HPDE6-E6E7 (cell line): Measurements from ENCODE around the gene ERI3.

Source experiments
- DNase-seq: peaks from one replicate; pipeline ENCODE4 v3.0.0; 2011; ENCODE audit warnings: missing footprints; ENCODE audit errors: extremely low spot score

The ERI3 gene

DNA sequence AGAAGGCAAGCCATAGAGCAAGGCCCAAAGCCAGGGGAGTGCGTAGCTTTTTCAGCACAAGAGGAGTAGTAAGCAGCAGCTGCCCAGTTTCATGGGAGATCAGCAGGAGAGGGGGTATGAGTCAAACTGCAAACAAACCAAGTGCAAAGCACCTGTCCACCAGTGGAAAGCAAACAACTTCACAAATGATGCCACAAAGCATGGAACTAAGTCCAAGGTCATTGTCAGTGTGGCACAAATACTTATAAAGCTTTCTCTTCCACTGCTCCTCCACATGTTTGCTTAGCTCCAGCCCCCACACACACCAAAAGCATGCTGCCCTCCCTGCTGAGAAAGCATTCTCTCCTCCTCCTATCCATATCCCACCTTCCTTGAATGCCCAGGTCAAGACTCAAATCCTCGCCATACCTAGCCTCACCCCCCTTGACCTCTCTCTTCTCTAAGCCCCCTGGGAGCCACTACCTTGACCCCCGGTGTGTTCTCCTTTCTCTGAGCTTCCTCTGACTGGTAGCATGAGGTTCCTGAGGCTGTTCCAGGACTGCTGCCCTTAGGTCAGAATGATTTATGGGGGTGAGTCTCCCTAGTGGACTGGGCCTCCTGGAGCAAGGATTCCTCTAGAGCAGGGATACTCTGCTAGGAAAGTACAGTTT is 71.4 kb downstream of the ERI3 start:
- DNase-seq = no peak

DNA sequence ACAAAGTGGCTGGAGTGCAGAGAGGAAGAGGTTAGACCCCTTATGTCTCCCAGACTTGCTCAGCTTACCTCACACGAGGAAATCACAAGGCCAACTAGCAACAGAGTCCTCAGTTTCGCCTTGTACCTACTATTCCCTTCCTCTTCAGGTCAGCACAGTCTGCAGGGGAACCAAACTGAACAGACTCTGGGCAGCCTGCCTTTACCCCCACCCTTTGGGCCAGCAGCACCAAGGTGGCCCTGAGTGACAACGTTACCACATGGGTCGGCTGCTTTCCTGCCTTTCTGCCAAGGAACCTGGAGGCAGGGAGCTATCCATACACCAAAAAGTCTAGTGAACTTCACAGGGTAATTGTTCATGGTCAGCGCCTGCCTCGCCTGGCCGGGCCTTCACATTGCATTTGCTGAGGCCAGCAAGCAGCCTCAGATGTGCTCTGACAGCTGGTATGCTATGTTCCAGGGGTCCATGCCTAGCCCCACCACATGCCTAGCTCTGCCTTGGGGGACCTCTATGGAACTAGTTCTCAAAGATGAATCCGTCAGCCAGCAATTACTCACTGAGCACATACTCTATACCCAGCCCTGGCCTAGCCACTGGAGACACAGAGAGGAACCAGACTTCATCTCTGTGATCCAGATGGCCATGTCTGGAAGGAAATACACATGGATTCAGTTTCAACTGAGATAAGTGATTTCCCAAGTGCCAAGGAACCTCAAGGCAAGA is 72.2 kb downstream of the ERI3 start:
- no peak for DNase-seq

DNA sequence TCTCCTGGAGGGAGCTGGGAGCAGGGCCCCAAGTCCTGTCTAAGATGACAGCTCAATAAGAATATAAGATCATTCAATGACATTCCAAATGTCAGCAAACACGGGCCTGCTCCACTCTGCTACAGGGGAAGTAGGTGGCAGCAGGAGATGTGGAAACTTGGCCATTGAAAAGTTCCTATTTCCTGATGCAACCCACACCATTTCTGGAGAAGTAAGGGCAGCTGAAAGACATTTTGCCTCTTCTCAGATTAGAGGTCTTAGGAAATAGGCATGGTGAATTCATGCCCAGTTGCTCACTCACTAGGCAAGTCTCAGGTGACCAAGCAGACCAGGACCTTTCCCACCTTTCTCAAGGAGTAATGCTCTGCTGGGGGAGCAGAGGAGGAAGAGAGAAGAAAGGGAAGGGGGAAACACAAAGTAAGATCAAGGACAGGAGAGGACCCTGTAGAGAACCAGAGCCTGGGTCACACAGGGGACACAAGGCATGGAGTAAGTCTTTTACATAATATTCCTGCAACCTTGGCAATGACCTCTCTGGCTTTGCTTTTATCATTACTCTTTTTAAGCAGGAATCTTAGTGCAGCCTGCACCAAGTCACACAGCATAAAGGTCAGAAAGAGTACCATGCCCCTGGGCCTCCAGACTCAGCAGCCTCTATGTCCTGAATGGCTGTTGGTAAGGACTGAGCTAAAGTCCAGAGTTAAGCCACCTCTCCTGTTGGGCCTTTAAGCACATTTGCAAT is 72.9 kb downstream of the ERI3 start:
- no peak for DNase-seq

DNA sequence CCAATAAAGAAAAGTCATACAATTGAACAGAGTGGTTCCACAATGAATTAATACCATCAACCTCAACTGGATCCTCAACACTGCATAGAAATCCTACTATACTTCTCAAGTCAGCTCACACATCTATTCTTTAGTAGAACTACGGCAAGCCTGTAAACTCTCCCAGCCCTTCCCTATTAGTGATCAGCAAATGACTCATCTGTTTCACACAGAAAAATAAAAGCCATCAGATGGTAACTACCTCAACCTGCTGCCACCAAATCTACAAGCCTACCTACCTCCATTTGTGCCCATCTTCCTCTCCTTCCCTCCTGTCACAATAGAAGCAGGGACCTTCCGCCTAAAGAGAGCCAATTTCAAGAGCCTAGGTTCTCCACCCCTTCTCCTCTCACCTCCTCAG is 78.2 kb downstream of the ERI3 start:
- no peak for DNase-seq

DNA sequence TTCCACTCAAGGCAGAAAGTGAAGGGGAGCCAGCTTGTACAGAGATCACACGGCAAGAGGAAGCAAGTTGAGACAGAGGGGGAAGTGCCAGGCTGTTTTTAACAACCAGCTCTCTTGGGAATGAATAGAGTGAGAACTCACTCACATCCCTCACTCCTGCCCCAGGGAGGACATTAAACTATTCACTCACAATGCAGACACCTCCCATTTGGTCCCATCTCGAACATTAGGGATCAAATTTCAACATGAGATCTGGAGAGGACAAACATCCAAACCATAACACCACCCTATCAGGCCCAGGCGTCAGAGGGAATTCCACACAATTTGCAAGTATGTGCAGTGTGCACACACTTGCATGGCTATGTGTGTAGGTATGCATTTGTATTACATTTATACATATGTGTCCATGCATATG is 79.1 kb downstream of the ERI3 start:
- no peak for DNase-seq

DNA sequence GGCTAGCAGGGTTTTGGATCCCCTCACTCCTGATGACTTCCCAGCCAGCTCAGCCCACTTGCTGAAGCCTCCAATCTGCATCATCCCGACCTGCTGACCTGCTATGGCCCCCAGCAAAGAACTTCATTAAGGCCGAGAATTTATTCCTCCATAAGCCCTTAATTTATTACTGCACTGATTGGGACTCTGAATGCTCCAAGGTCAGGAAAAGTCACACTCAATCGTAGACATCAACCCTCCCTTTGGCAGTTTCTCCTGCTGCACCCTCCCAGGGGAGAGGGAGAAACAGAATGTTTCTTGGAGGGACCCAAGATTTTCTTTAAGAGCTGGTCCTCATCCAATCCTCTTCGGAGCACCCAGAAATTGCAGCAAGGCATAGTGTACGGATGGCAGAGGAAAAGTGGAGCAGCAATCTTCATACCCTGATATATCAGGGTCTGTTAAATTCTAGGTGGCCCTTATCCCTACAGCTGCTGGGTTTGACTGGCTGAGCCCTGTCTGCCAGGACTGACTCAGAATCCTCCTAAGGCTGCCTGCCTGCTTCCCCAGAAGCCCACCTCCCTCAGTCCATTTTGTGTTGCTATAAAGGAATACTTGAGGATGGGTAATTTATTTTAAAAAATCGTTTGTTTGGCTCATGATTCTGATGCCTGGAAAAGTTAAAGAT is 79.6 kb downstream of the ERI3 start:
- DNase-seq = no peak

DNA sequence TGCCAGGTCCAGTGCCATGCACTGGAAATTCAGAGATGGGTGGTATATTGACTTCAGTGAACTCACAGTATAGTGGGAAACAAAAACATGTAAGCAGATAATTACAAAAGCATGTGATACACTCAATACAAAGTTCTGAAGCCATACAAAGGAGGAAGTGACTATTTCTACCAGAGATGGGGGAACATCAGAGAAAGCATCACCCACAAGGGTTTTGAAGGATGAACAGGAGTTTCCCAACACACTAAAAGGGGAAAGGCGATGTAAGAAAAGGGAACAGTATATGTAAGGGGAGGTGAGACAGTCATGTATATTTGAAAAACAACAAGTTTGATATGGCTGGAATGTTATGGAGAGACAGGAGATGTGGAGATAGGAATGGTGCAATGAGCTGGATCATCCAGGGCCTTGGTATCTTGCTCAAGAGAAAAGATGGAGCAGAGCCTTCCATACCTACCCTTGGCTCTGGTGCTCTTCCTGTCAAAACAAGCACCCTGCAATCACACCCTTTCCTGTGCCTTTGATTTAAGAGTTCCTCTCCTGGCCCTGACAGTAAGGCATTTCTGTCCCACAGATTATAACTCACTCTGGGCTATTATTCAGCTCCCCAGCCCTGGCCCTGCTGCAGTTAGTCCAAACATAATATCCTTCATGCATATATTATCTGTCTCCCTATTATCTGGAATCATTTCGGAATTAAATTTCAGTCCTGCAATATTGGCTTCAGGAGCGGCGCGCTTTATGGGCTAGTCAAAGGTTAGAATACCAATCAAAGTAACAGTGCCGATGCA is 81.3 kb downstream of the ERI3 start:
- no peak for DNase-seq

DNA sequence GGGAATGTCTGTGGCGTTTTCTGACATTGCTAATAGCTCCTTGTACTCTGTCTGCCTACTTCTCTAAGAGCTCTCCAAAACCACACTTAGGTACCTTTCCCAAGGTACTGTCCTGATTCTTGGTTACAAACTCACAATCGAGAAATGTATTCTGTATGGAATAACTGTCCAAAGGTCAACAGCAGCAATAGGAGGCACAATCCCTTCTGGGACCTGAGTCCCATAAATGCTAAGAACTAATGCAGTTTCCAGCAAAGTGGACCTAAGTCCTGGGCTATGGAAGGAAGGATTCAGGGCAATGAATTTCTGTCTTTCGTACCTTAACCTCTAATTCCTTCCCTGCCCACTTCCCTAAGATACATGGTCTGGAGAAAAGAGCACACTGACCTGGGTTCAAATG is 82.1 kb downstream of the ERI3 start:
- DNase-seq = no peak

DNA sequence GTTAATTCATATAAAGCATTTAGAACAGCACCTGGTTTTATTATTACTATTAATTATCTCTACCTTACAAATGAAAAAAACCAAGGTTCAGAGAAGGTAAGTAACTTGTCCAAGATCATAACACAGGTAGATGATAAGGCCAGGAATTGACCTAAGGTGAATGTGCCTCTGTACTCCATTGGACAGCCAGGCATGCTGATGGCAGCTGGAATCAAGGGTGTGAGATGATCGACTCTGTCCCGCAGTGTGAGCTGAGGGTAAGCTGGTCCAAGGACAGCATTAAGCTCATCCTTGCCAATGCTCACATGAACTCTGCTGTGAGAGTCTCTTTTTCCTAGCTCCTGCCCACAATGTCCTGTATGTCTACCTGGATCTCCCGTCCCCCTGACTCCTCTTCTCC is 83.4 kb downstream of the ERI3 start:
- DNase-seq = no peak

DNA sequence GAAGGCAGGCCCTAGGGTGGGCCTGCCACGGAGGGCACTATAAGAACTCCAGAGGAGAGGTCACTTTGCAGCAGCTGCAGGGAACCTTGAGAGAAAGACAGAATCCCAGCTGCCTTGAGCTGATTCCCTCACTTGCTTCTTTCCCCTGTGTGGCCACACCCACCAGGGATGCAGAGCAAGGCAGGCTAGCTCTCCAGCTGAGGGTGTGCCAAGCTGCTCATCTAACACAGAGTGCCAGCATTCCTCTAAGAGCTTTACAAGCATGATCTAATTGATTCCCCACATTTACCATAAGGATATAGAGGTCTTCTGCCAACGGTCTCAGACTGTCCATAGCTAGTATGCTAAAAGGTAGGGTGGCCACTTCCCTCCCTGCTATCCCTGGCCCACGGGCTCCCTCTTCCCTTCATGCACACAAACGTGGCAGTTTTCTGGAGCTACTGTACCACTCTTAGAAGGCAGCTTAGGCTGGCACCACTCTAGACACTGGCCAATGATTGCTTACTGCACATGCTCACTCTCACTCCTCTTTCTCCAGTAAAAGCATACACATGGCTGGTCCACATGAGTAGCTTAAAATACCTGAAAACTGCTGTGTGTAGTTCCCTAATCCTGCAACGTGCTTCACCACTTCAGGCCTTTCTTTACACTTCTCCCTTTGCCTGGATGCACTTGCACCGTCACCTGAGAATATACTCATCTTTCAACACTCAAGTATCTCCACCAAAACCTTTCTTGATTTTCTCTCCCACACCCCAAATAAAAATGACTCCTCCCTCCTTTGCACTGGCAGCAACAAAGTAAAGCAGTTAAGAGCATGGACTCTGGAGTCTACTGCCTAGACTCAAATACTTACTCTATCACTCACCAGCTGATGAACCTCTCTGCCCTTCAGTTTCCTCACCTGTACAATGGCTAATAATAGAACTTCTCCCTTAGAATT is 84.1 kb downstream of the ERI3 start:
- no peak for DNase-seq

DNA sequence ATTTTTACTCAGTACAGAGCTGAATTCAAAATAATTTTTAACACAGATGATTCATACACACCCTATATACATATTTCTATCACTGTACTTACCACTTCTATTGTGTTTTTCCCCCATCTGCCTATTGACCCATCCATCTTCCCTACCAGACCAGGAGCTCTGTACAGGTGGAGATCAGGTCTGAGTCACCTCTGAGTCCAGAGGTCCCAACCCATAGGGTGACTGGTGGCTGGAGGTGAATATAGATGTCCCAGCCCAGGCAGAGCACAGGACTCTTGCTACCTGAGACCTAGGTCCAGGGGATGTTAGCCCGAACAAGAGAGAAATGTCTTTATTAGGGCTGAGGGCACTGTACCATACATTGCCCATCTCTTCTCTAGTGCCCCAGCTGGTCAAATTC is 87.0 kb downstream of the ERI3 start:
- DNase-seq = no peak

DNA sequence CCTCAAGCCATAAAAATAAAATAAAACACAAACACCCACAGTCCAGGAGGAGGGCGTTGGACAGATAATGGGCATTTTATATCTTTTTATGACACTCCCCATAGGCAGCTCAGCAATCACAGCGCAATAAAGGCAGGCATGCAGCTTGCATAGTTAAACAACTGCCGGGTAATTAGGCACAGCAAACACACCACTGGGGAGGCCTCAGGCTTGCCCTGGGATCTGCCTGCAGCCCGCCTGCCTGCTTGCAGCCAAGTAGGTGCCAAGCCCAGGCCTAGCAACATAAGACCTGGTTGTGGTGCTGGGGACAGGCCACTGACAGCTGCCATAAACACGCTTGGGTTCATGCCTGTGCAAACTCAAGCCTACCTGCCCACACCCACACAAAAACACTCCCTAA is 87.6 kb downstream of the ERI3 start:
- DNase-seq = no peak

DNA sequence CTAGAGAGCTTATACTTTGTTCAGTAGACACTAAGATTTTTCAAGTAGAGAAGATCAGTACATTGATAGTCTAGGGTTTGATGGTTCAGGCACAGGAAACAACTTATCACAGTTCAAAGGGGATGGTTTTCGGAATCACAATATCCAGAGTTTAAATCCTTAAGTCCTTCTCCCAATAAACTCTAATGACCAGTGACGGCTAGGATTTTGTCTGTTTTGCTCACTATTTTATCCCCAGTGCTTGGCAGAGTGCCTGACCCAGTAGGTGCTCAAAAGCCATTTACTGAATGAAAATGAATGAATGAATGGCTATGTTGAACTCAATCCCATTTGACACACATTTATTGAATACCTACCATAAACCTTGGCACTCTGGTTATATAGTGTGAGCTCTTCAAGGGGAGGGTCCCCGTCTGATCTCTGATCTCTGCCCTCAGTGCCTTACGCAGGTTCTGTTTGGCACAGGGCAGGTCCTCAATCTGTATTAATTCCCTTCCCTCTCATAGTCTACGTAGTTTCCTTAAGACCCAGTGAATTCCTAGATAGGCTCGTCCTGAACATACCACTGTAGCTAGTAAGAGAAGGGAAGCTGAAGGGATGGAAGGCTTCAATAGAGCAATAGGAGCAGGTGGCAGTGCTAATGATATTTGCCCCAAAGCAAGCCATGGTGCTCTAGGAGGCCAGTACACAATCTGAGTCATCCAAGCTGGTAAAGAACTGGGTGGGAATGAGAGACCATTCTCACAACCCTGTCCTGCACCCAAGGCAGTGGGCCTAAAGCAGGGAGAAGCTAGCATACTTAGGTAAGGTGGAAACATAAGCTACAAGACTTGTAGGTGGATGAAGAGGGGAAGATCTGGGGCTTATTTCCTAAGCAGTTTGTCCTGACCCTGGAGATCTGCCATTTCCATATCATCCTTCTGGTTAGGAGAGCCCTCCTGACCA is 88.4 kb downstream of the ERI3 start:
- no peak for DNase-seq

DNA sequence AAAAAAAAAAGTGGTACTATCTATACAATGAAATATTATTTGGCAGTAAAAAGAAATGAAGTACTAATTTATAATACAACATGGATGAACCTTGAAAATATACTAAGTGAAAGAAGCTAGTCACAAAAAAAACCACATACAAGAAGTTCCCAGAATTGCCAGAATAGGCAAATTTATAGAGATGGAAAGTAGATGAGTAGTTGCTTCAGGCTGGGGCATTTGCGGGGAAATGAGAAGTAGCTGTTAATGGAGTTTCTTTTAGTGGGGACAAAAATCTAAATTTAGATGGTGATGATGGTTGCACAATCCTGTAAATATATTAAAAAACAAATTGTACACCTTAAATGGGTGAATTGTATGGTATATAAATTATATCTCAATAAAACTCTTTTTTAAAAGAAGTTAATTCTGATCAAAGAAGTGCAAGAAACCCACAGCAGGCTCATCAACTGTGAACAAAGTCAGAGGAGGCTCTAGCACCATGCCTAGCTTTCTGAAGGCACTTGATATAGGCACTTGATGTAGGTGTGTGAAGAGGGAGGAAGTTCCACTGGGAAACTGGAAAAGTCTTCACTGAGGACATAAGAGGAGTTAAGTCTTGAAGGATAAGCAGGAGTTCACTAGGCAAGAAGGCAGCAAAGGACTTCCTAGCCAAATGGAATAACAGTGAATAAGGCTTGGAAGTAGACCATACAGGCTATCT is 89.2 kb downstream of the ERI3 start:
- DNase-seq = no peak

DNA sequence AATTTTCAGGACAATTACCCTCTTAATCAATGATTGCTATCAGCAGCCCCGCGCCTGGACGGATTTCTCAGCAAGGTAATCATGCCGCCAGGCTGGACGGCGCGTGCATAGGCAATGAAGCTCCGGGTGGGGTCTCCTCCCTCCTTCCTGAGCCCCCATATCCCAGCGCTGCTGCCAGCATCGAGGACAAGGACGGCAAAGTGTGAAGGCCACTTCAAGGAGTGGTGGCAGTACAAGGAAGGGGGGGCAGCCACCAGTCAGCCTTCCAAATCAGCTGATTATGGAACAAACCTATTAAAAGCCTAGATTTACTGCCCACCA is 90.6 kb downstream of the ERI3 start:
- no peak for DNase-seq

DNA sequence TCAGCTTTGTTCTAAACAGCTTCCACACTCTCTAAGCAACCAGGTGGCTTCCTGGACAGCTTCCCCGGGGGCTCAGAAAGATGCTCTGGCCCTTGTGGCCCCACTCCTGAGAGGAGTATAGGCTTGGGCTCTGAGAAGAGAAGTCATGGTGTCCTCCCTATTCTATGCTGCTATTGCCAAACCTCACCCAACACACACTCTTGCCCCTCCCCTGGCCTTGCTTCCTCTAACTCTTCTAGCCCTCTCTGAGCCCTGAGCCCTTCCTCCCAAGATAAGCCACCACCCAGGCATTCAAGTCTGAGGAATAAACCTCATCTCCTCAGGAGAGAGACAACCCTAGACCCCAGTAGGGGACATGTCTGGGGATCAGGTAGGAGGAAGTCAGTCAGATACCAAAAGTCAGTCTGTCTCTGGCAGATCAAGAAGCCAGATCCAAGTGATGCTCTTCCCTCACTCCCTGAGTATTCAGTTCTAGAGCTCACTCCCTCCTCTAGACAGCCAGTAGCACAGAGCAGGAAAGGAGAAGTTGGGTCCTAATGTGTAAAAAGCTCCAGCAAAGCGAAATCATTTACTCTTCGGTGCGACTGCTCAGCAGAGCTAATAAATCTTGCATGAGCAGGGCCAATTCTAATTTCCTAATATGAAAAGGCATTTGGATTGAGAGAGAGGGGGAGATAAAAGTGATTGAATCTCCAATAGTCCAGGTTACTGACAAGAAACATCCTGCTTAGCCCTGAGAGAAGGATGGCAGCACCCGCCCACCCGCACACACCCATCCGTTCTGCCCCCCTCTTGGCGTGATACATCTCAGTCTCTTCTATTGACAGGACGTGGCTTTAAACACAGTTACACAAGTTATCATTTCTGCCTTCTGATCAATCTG is 91.2 kb downstream of the ERI3 start:
- DNase-seq = no peak

DNA sequence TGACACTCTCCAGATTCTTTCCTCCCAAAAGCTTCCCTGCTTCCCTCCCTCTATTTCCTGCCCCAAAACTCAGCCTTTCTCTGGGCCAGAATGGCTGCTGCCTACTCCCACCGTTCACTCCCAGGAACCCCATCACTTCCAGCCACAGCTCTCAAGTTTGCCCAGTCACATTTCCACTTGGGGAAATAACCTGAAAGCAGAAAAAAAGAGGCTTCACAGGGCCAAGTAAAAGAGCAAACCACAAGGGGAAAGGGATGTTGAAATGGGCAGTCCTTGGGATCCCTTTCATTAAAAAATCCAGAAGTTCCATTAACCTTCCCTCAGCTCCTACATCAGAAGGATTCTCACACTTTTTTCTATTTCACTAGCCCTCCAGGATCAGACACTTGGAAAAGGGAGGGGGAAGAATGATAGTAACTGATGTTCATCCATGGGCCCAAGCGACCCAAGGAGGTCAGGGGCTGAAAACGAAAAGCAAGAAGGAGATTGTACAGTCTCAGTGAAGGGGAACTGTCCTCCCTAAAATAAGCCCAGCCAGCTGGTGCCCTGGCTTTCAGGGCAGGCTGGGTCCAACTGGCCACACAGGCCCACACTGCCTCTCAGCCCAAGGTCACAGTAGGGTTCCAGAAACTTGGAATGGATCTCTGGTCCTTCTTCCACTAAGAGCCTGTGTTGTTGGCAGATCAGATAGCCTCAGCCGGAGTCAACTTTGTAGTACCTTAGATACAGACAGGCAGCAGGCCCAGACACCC is 92.1 kb downstream of the ERI3 start:
- DNase-seq = no peak
